UCSD-AML1 (cell line): ENCODE data around the gene RANBP9.
A peak's percentile ranks its signal among the peaks of the same experiment; 100 is the strongest.

Experiments
- DNase-seq: peaks from one replicate; lab custom pipeline; 2025; ENCODE audit not compliant: unreplicated experiment; lab: John Stamatoyannopoulos, UW

Gene RANBP9

GRCh38 chr6:13604546-13605416 lies 106.9 kb downstream of the RANBP9 start:
- DNase-seq = no peak

DNA sequence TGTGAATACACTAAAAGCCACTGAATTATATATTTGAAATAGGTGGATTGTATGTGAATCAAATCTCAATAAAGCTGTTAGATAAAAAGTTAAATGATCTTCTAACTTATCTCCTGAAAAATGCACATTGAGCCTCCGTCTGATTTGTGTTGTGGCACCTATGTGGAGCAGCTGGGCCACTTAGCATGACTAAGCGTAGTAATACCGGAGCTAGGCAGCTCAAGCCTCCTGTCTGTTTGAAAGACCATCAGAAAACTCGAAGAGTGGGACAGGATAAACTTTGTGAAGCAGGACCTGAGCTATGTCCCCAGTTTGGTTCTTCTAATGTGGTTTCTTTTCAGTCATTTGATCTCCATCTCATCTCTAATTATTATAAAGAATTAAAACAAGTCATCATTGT lies 107.5 kb downstream of the RANBP9 start:
- no peak for DNase-seq

DNA sequence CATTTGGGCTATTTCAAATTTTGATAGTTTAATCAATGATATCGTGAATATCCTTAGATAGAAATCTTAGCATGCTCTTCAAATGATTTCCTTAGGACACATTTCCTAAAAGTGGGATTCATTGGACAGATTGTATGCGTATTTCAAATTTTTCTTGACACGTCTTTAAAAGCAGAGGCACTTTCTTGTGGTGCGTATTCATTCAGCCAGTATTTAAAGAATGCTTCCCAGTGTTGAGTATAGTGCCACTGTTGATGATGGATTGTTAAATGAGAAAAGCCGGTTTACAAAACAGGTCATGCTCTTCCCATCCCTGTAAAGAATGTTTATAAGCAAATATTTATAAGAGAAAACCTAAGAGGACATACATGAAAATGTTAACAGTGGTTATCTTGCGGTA lies 111.6 kb downstream of the RANBP9 start:
- DNase-seq = no peak

GRCh38 chr6:13597073-13597472 lies 114.6 kb downstream of the RANBP9 start:
- DNase-seq = no peak

DNA sequence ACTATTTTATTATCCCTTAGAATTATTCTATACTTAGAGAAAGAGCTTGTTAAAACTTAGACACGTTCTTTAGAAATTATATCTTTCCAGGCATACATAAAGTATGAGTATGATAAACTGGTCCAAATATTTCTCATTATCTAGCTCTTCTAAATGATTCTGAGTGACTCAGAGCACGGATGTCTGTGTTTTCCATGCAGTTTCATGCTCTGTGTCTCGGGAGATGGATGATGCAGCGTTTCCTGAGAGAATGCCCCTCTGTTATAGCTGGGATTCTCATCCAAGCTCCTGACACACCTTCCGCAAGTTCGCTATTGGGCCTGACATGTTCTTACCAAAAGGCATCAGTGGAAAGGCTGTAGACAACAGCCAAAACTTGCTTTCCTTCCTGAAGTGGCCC lies 117.9 kb downstream of the RANBP9 start:
- DNase-seq = no peak

DNA sequence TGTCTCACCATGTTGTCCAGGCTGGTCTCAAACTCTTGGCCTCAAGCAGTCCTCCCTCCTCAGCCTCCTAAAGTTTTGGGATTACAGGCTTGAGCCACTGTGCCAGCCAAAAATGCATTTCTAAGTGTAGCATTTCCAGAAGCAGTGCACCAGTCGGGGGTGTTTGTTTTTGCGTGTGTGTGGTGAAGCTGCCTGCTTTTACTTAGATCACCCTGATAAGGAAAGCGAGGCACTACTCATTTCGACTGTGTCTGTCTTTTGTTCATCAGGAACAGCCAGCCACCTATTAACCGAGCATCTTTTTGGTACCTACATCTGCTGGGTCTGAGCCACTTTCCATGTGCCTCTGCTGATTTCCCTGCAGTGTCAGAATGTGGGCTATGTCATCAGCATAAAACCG lies 118.5 kb downstream of the RANBP9 start:
- DNase-seq = no peak

- no peak for DNase-seq
Measured at GRCh38 chr6:13591205-13591921, 120.3 kb downstream of the RANBP9 start.

GRCh38 chr6:13590574-13591153 lies 121.0 kb downstream of the RANBP9 start:
- DNase-seq = no peak

GRCh38 chr6:13589801-13590200 lies 121.8 kb downstream of the RANBP9 start:
- no peak for DNase-seq

DNA sequence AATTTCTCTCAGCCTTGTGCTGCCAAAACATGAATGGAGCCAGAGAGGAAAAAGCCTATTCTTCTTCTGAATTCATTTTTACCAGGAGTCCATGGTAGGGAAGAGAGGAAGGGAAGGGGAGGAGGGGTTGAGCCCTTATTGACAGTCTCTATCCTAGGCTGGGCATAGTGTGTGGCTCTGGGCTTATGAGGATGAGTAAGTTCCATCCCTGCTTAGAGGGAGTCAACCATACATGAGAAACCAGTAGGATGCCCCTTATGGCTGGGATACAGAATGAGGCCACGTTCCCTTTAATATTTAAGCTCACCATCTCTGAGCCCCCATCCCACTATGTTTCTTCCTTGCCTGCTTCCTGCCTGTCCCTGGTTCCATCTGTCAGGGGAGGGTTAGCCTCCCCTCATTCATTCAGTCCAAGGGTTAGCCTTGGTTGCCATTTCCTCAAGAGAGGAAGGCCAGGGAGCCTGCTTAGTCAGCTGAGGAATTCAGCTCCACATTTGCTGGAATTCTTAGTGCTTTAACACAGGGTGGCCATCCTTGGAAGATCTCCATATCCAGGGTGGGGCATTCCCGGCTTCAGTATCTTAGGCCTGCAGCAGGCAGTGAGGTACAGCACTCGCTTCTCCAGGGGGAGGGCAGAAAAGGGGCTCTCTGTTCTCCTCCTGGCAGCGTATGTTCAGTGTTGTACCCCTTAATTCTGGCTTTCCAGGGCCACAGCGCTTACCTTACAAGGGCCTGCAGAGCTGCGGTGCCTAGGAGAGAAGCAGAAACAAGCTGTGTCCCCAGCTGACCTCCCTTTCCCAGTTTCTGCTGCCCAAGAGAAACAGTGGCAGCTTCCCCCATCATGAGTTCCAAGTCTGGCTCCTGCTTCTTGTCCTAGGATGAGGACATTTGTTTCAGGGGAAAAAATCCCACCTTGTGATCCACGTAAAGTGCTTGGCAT lies 124.8 kb downstream of the RANBP9 start:
- no peak for DNase-seq

- no peak for DNase-seq
Measured at GRCh38 chr6:13581700-13582229, 129.9 kb downstream of the RANBP9 start.

DNA sequence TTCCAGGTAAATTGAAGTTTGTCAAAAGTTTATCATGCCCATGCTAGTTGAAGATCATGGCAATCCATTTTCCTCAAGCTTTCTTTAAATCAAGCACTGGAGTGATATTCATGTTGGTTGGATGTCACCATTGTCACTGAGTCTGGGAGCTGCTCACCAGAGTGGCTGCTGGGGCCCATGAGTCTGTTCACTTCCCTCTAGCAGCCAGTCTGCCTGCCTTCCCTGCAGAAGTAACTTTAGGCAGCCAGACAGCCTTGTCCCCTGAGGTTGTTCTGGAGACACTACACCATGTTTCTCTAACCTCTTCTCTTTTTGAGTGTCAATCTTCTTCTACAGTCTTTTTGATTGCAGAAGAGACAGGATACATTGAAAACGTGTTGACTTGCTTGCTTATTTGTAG lies 131.7 kb downstream of the RANBP9 start:
- no peak for DNase-seq

DNA sequence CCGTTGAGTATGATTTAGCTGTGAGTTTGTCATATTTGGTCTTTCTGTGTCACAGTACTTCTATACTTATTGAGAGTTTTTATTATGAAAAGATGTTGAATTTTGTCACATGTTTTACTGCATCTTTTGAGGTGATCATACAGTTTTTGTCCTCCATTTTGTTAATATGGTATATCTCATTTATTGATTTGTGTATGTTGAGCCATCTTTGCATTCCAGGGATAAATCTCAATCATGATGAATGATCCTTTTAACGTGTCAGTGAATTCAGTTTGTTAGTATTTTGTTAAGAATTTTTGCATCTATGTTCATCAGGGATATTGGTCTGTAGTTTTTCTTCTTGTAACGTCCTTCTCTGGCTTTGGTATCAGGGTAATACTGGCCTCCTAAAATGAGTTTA lies 133.7 kb downstream of the RANBP9 start:
- no peak for DNase-seq

- no peak for DNase-seq
Measured at GRCh38 chr6:13576017-13576416, 135.6 kb downstream of the RANBP9 start.

DNA sequence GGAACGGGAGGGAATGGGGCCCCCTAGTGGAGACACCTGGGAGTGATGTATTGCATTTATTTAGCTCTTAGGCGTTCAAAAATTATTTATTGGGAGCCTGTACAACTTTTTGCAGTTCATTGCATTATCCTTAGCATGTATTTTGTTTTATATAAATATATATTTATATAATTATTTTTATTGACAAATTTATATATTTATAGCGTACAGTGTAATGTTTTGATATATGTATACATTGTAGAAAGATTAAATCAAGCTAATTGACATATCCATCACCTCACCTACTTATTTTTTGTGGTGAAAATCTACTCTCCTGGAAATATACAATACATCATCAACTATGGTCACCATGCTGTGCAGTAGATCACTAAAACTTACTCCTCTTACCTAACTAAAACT lies 136.3 kb downstream of the RANBP9 start:
- no peak for DNase-seq

DNA sequence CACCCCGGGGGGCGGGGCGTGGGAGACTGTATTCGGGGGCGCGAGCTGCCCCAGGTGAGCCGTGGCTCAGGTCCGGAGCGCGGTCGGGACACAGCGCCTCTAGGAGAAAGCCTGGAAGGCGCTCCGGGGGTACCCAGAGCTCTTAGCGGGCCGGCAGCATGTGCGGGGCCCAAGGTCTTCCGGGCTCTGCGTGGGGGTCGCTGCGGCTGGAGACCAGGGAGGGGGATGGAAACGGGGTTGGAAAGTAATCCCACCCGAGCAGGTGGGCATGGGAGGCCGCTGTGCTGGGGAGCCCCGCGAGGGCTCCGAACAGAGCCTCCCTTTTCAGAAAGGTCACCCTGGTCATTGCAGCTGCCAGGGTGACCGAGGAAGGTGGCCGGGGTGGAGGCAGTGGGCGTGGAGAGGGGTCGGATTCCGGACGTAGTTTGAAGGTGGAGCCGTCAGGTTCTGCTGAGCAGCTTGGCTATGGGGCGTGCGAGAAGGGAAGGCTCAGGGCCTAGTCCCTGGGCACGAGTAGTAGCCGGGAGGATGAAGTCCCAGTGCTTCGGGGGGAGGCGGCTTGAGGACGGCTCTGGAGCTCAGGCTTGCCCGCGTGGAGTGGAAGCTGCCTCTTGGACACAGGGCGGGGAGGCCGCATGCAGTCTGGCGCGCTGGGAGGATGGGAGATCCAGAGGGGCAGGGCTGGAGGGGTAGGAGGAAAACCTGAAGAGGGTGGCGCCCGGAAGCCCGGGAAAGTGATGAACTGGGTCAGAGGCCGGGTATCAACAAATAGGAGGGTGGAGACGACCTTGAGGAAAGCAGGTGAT lies 136.9 kb downstream of the RANBP9 start, which contains the start of gene SIRT5:
Gene SIRT5 (plus strand): TSS at position 31 of the 806 bp plus-strand sequence. CDS start 9,510 bp downstream, outside the sequence.
- DNase-seq = peak; percentile 78

GRCh38 chr6:13574149-13574570 lies 137.5 kb downstream of the RANBP9 start:
- DNase-seq = peak; percentile 96

GRCh38 chr6:13573669-13574110 lies 137.9 kb downstream of the RANBP9 start:
- peak; percentile 48 for DNase-seq

GRCh38 chr6:13572951-13573654 lies 138.5 kb downstream of the RANBP9 start:
- no peak for DNase-seq
